GM12872 (cell line): ENCODE results near the gene TEX13A.

ENCODE experiments used
- CTCF ChIP-seq: IDR thresholded peaks from 3 replicates; pipeline ENCODE4 v1.5.1; 2011; ENCODE audit warnings: low read depth, mild to moderate bottlenecking, low read length, moderate library complexity; ENCODE audit not compliant: insufficient read depth

Gene TEX13A

GRCh38 chrX:105173071-105173470 is 47.4 kb downstream of the TEX13A start:
- TF ChIP-seq CTCF = no peak
